LNCaP clone FGC (cell line): ENCODE data around the gene KIAA0232.

Source experiments
- DNase-seq: peaks from one replicate; pipeline ENCODE4 v3.0.0-alpha.2; 2011; ENCODE audit warnings: low read depth
- H3K4me3 ChIP-seq: 2 replicates; pipeline ENCODE4 v1.5.1; 2011; ENCODE audit warnings: mild to moderate bottlenecking, low read depth, low read length, control low read depth
- CTCF ChIP-seq: IDR thresholded peaks from 2 replicates; pipeline ENCODE4 v1.5.1; 2012; ENCODE audit warnings: mild to moderate bottlenecking; ENCODE audit not compliant: control insufficient read depth, insufficient read depth; ENCODE audit errors: extremely low read depth

The KIAA0232 gene

GRCh38 chr4:6917461-6918271 is 135.1 kb downstream of the KIAA0232 start:
- DNase-seq, result peak; percentile 89
- TF ChIP-seq CTCF, result peak; percentile 44; the same call in 1 of the 2 replicates
- H3K4me3 ChIP-seq, result no peak overlapping the region

- TF ChIP-seq CTCF, result no peak
Observed at GRCh38 chr4:6918338-6918737, 135.8 kb downstream of the KIAA0232 start.

GRCh38 chr4:6920171-6920570 is 137.6 kb downstream of the KIAA0232 start:
- DNase-seq, result no peak
- TF ChIP-seq CTCF, result no peak
- H3K4me3 ChIP-seq, result no peak overlapping the region

More at GRCh38 chr4:6918338-6918737, 135.8 kb downstream of the KIAA0232 start:
- DNase-seq, result no peak
- no peak overlapping the region for H3K4me3 ChIP-seq

GRCh38 chr4:6923507-6923906 is 141.0 kb downstream of the KIAA0232 start:
- TF ChIP-seq CTCF, result no peak
- DNase-seq, result no peak
- no peak overlapping the region for H3K4me3 ChIP-seq

GRCh38 chr4:6924361-6924779 is 141.8 kb downstream of the KIAA0232 start:
- H3K4me3 ChIP-seq, result no peak overlapping the region
- DNase-seq, result no peak
- no peak for TF ChIP-seq CTCF

GRCh38 chr4:6925357-6925836 is 142.9 kb downstream of the KIAA0232 start:
- no peak for DNase-seq
- no peak for TF ChIP-seq CTCF
- H3K4me3 ChIP-seq, result no peak overlapping the region
